Esophagus muscularis mucosa (tissue), 4 donors: ENCODE data around the gene ZBTB7C. TPM values are rescaled to one million over a fixed set of nuclear protein-coding genes. Genes with fewer than 3 reads are reported as not detected.

Experiments
- DNase-seq: peaks from one replicate; pipeline ENCODE4 v3.0.0-alpha.2; 2017; ENCODE audit errors: extremely low spot score
- H3K27ac ChIP-seq, 4 donors: fragments of 200-600 bp; sonication (generic); replicated peaks in 1 of 4; 1 replicate in 3 of 4; 2 replicates in 1 of 4; pipeline ENCODE4 v1.5.1; 2016 to 2019; ENCODE audit warnings: mild to moderate bottlenecking in 1 of 4
- H3K27me3 ChIP-seq, 4 donors: fragments of 200-600 bp; sonication (generic); one replicate each; pipeline versions ENCODE4 v1.5.1 to v1.6.0; 2016 to 2019
- H3K36me3 ChIP-seq, 4 donors: fragments of 200-600 bp; sonication (generic); one replicate each; pipeline ENCODE4 v1.5.1; 2016 to 2019
- H3K4me1 ChIP-seq, 4 donors: fragments of 200-600 bp; sonication (generic); one replicate each; pipeline ENCODE4 v1.5.1; 2016 to 2019
- H3K4me3 ChIP-seq, 4 donors: fragments of 200-600 bp; sonication (generic); 1 replicate in 2 of 4; 2 replicates in 2 of 4; pipeline ENCODE4 v1.5.1; 2016 to 2019; ENCODE audit warnings: mild to moderate bottlenecking in 4 of 4, moderate library complexity in 1 of 4
- H3K9me3 ChIP-seq, 4 donors: fragments of 200-600 bp; sonication (generic); 1 replicate in 3 of 4; 2 replicates in 1 of 4; pipeline ENCODE4 v1.5.1; 2016 to 2019
- CTCF ChIP-seq, 3 experiments: fragments of 200-600 bp in 2 of 3; fragments of 450-650 bp in 1 of 3; sonication (generic) in 2 of 3; IDR thresholded peaks; one replicate each; pipeline ENCODE4 v1.5.1; 2017 to 2019; ENCODE audit warnings: antibody characterized with exemption in 3 of 3, mild to moderate bottlenecking in 2 of 3, moderate library complexity in 1 of 3
- EP300 ChIP-seq: sonication (generic); formaldehyde crosslinking; IDR thresholded peaks from one replicate; pipeline ENCODE4 v1.6.1; 2017; ENCODE audit warnings: antibody characterized with exemption
- POLR2A ChIP-seq: fragments of 450-650 bp; IDR thresholded peaks from one replicate; pipeline ENCODE4 v1.6.1; 2017; ENCODE audit warnings: antibody characterized with exemption, moderate library complexity, mild to moderate bottlenecking, low read depth
- POLR2AphosphoS5 ChIP-seq, 2 donors: sonication (generic); formaldehyde crosslinking; IDR thresholded peaks; one replicate each; pipeline ENCODE4 v1.6.1; 2017; ENCODE audit warnings: antibody characterized with exemption in 2 of 2
- WGBS: methylation state at CpG from one replicate; pipeline ENCODE4 v1.1.5; 2018; 5-methylcytosine and 5-hydroxymethylcytosine counted together
- intact Hi-C: fragments of 100-400 bp; cut with DNase I; formaldehyde crosslinking; loops from one replicate; pipeline ENCODE4 v1.15.1; 2023
- total RNA-seq, 4 donors: library from RNA; depleted of rRNA; stranded (reverse); fragments of >200 nt; gene quantifications; one replicate each; pipeline versions ENCODE4 v1.1.0 to v1.2.1, GENCODE V29; 2016

The ZBTB7C gene
- total RNA-seq, 4 donors from 2014 or later, result 6.3 to 13.2 (median 9.1) TPM

- no peaks in the 10 kb centered on the region for H3K27me3 ChIP-seq
- H3K27ac ChIP-seq, result peak overlapping the region in 1 of 4 donors; percentile 20
- H3K36me3 ChIP-seq, result no peaks in the 10 kb centered on the region
- DNase-seq, result no peak
- TF ChIP-seq POLR2A (no peak), CTCF (IDR thresholded peaks at IDR 0.05) (no peak), EP300 (no peak), POLR2AphosphoS5 (IDR thresholded peaks at IDR 0.05) (no peak)
- H3K9me3 ChIP-seq, result no peaks in the 10 kb centered on the region
- intact Hi-C loops, result no loop called here
- peaks cover 0 to 15% (median 12%) of the 10 kb centered on the region in 4 donors for H3K4me1 ChIP-seq
- 83% methylated on average over 4 of the region's 4 CpGs for WGBS
- no peak overlapping the region for H3K4me3 ChIP-seq
Measured at GRCh38 chr18:48060346-48060745, 348.8 kb downstream of the ZBTB7C start.

GRCh38 chr18:48059455-48060010, 349.6 kb downstream of the ZBTB7C start:
- intact Hi-C loops, result no loop called here
- Histone ChIP-seq H3K9me3 (no peaks in the 10 kb centered on the region), H3K4me1 (peaks cover 0 to 15% (median 12%) of the 10 kb centered on the region in 4 donors), H3K36me3 (no peaks in the 10 kb centered on the region), H3K27ac (peak overlapping the region in 3 of 4 donors; percentile 2 to 20 (median 6)), H3K4me3 (no peak overlapping the region), H3K27me3 (no peaks in the 10 kb centered on the region)
- no peak for TF ChIP-seq CTCF (IDR thresholded peaks at IDR 0.05)
- TF ChIP-seq POLR2A, result no peak
- TF ChIP-seq EP300, result no peak
- TF ChIP-seq POLR2AphosphoS5 (IDR thresholded peaks at IDR 0.05), result no peak
- no peak for DNase-seq
- WGBS, result 30% methylated on average over 5 of the region's 5 CpGs

- DNase-seq, result no peak
- TF ChIP-seq CTCF (IDR thresholded peaks at IDR 0.05), result no peak
- TF ChIP-seq POLR2AphosphoS5 (IDR thresholded peaks at IDR 0.05), result no peak
- TF ChIP-seq POLR2A, result no peak
- TF ChIP-seq EP300, result no peak
Measured at GRCh38 chr18:48058486-48058885, 350.7 kb downstream of the ZBTB7C start.

GRCh38 chr18:48057018-48057417, 352.2 kb downstream of the ZBTB7C start:
- DNase-seq, result no peak
- Histone ChIP-seq H3K36me3 (no peaks in the 10 kb centered on the region), H3K4me1 (peaks cover 0 to 15% (median 12%) of the 10 kb centered on the region in 4 donors), H3K27ac (no peak overlapping the region), H3K9me3 (no peaks in the 10 kb centered on the region), H3K27me3 (no peaks in the 10 kb centered on the region), H3K4me3 (no peak overlapping the region)
- intact Hi-C loops, result no loop called here
- TF ChIP-seq POLR2A (no peak), POLR2AphosphoS5 (IDR thresholded peaks at IDR 0.05) (no peak), EP300 (no peak), CTCF (IDR thresholded peaks at IDR 0.05) (no peak)

More at GRCh38 chr18:48058486-48058885, 350.7 kb downstream of the ZBTB7C start:
- Histone ChIP-seq H3K9me3 (no peaks in the 10 kb centered on the region), H3K27me3 (no peaks in the 10 kb centered on the region), H3K36me3 (no peaks in the 10 kb centered on the region), H3K4me1 (peaks cover 0 to 15% (median 12%) of the 10 kb centered on the region in 4 donors), H3K4me3 (no peak overlapping the region), H3K27ac (no peak overlapping the region)
- intact Hi-C loops, result no loop called here
- whole genome bisulfite sequencing, result 92% methylated on average over 5 of the region's 6 CpGs

GRCh38 chr18:48055351-48055750, 353.8 kb downstream of the ZBTB7C start:
- no peaks in the 10 kb centered on the region for H3K9me3 ChIP-seq
- H3K4me3 ChIP-seq, result no peak overlapping the region
- TF ChIP-seq POLR2AphosphoS5 (IDR thresholded peaks at IDR 0.05) (no peak), EP300 (no peak), POLR2A (no peak), CTCF (IDR thresholded peaks at IDR 0.05) (no peak)
- WGBS, result 86% methylated on average over 6 of the region's 6 CpGs
- H3K27ac ChIP-seq, result no peak overlapping the region
- intact Hi-C loops, result no loop called here
- H3K4me1 ChIP-seq, result peaks cover 0 to 14% (median 12%) of the 10 kb centered on the region in 4 donors
- no peaks in the 10 kb centered on the region for H3K27me3 ChIP-seq
- no peaks in the 10 kb centered on the region for H3K36me3 ChIP-seq
- no peak for DNase-seq
